Frontal cortex (tissue), 4 donors: Measurements from ENCODE around the gene ARHGAP9. TPM values are rescaled to one million over a fixed set of nuclear protein-coding genes. Genes with fewer than 3 reads are reported as not detected.
"Not testable (repeated sequence)": the region's sequence is repeated elsewhere in the genome, so short reads cannot be mapped to it uniquely, and the experiment has no call there.

Experiments
- DNase-seq, 2 donors: peaks; one replicate each; pipeline ENCODE4 v3.0.0; 2012; ENCODE audit warnings: low spot score in 2 of 2
- FAIRE-seq: peaks from 2 replicates; lab custom pipeline; 2012; peaks lifted over from hg19 to GRCh38; lab: Jason Lieb, UNC
- total RNA-seq: library from RNA; depleted of rRNA; stranded (reverse); fragments of >200 nt; gene quantifications from one replicate; pipeline ENCODE4 v1.2.3, GENCODE V29; 2014
- donor health status: control.
- donor health status: control.
- donor health status: control.

Gene ARHGAP9
- total RNA-seq, 1 donor from 2014 or later: 1.2 TPM

GRCh38 chr12:57518176-57518919 lies 38.7 kb upstream of the ARHGAP9 start:
- no peak for FAIRE-seq
- no peak for DNase-seq

- not testable (repeated sequence) for FAIRE-seq, DNase-seq
Observed at GRCh38 chr12:57517718-57518117, 38.1 kb upstream of the ARHGAP9 start.

- FAIRE-seq (no peak), DNase-seq (no peak)
Observed at GRCh38 chr12:57517187-57517586, 37.5 kb upstream of the ARHGAP9 start.

- FAIRE-seq: no peak
- DNase-seq: no peak
Observed at GRCh38 chr12:57516617-57517153, 37.0 kb upstream of the ARHGAP9 start.

GRCh38 chr12:57515934-57516541 lies 36.4 kb upstream of the ARHGAP9 start:
- FAIRE-seq (no peak), DNase-seq (no peak)

- no peak for DNase-seq
- no peak for FAIRE-seq
Observed at GRCh38 chr12:57515408-57515933, 35.8 kb upstream of the ARHGAP9 start.

- FAIRE-seq: no peak
- DNase-seq: no peak
Observed at GRCh38 chr12:57514720-57515407, 35.2 kb upstream of the ARHGAP9 start.

GRCh38 chr12:57514246-57514645 lies 34.6 kb upstream of the ARHGAP9 start:
- not testable (repeated sequence) for FAIRE-seq

GRCh38 chr12:57513677-57514076 lies 34.0 kb upstream of the ARHGAP9 start:
- not testable (repeated sequence) for DNase-seq, FAIRE-seq

More at GRCh38 chr12:57514246-57514645, 34.6 kb upstream of the ARHGAP9 start:
- DNase-seq: not testable (repeated sequence)

- no peak for DNase-seq
- no peak for FAIRE-seq
Observed at GRCh38 chr12:57513266-57513665, 33.6 kb upstream of the ARHGAP9 start.

- no peak for FAIRE-seq
- no peak for DNase-seq
Observed at GRCh38 chr12:57512665-57513064, 33.0 kb upstream of the ARHGAP9 start.

- DNase-seq (no peak), FAIRE-seq (no peak)
Observed at GRCh38 chr12:57511588-57512325, 32.1 kb upstream of the ARHGAP9 start.

- FAIRE-seq: no peak
- no peak for DNase-seq
Observed at GRCh38 chr12:57511161-57511560, 31.5 kb upstream of the ARHGAP9 start.

- not testable (repeated sequence) for FAIRE-seq
Observed at GRCh38 chr12:57507796-57508195, 28.1 kb upstream of the ARHGAP9 start.

GRCh38 chr12:57506541-57506940 lies 26.9 kb upstream of the ARHGAP9 start:
- not testable (repeated sequence) for FAIRE-seq, DNase-seq

More at GRCh38 chr12:57507796-57508195, 28.1 kb upstream of the ARHGAP9 start:
- DNase-seq: not testable (repeated sequence)

- DNase-seq, FAIRE-seq: not testable (repeated sequence)
Observed at GRCh38 chr12:57502311-57502969, 22.8 kb upstream of the ARHGAP9 start.

- DNase-seq: no peak
- no peak for FAIRE-seq
Observed at GRCh38 chr12:57500213-57500612, 20.5 kb upstream of the ARHGAP9 start.

- FAIRE-seq (no peak), DNase-seq (no peak)
Observed at GRCh38 chr12:57498571-57498970, 18.9 kb upstream of the ARHGAP9 start.

- FAIRE-seq (no peak), DNase-seq (no peak)
Observed at GRCh38 chr12:57498132-57498502, 18.5 kb upstream of the ARHGAP9 start.
